SU-DHL-6 (cell line): ENCODE results near the gene PRODH2.

Experiments used
- EZH2phosphoT487 ChIP-seq: fragments of 200-600 bp; sonication (generic), shearing (Covaris generic); conservative IDR thresholded peaks from 2 replicates; pipeline ENCODE4 v1.6.1; 2018; ENCODE audit warnings: mild to moderate bottlenecking, antibody characterized with exemption, low read length, moderate library complexity, mixed read lengths
- TF ChIP-seq, protein P1 (sequence below): fragments of 200-600 bp; sonication (generic); IDR thresholded peaks from one replicate; pipeline ENCODE4 v1.5.1; 2017; ENCODE audit warnings: antibody characterized with exemption, mild to moderate bottlenecking, low read length, moderate library complexity; ENCODE audit not compliant: insufficient read depth, poor library complexity, severe bottlenecking

DNA sequence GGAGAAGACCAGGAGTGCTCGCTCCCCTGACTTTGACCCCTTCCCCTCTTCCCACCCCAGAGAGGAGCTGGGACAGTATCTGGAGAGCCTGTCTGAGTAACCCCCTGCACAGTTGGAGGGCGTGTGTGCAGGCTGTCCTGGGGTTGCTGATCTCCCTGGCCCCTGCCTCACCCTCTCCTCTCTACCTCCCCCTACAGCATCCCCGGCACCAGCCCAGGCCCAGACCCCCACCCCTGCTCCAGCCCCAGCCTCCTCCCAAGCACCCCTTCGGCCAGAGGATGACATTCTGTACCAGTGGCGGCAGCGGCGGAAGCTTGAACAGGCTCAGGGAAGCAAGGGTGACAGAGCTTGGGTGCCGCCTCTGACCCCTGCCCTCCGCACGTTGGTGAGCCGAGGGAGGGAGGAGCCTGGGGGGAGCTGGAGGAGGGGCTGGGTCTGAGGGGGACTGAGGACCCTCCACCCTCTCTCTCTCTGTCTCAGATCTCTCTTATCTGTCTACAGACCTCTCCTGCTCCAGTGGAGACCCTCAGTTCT is 46.0 kb downstream of the PRODH2 start:
- TF ChIP-seq, protein P1, sequence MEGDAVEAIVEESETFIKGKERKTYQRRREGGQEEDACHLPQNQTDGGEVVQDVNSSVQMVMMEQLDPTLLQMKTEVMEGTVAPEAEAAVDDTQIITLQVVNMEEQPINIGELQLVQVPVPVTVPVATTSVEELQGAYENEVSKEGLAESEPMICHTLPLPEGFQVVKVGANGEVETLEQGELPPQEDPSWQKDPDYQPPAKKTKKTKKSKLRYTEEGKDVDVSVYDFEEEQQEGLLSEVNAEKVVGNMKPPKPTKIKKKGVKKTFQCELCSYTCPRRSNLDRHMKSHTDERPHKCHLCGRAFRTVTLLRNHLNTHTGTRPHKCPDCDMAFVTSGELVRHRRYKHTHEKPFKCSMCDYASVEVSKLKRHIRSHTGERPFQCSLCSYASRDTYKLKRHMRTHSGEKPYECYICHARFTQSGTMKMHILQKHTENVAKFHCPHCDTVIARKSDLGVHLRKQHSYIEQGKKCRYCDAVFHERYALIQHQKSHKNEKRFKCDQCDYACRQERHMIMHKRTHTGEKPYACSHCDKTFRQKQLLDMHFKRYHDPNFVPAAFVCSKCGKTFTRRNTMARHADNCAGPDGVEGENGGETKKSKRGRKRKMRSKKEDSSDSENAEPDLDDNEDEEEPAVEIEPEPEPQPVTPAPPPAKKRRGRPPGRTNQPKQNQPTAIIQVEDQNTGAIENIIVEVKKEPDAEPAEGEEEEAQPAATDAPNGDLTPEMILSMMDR, result no peak
- no peak for TF ChIP-seq EZH2phosphoT487
